GM18867 (cell line): Measurements from ENCODE around the gene GNG14.
"Not testable (repeated sequence)": the region's sequence is repeated elsewhere in the genome, so short reads cannot be mapped to it uniquely, and the experiment has no call there.

Experiments used
- ATAC-seq: cut with Tn5 transposase; IDR thresholded peaks from one replicate; pipeline ENCODE4 v1.9.1; 2021; ENCODE audit warnings: mild to moderate bottlenecking, moderate library complexity; ENCODE audit not compliant: unreplicated experiment

GNG14 gene

DNA sequence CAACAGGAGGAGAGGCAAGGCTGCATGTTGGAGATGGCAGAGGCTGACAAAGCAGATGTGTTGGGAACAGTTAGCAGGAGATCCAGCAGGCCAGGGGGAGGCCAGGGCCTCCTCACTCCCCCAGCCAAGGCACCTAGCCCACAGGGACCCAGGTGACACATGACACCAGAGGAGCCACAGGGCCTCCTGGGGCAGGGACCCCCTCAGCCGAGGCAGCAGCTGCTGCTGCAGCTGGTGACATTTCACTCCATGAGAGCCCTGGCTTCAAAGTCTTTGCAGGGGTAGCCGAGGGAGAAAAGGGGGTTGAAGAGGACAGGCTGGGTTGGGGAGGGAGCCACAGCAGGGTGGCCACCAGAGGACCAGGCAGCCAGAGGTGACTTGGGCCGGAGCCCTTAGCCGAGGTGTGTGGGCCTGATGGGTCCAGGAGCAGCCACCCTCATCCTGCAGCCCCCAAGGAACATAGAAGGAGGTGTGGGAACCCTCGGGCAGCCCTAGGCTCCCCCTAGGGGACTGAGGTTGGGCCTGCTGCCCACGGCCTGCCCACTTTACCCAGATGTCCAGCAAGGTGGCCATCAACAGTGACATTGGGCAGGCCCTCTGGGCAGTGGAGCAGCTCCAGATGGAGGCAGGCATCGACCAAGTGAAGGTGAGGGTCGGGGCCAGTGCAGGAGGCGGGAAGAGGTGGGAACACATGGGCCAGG lies at the start of gene GNG14:
Gene GNG14 (plus strand): TSS at position 503 of the 701 bp plus-strand sequence. CDS start 51 bp downstream, at position 554.
- ATAC-seq: no peak

- ATAC-seq: no peak
These were observed 49.1 kb upstream of the GNG14 start for GRCh38 chr19:12638611-12639182.

DNA sequence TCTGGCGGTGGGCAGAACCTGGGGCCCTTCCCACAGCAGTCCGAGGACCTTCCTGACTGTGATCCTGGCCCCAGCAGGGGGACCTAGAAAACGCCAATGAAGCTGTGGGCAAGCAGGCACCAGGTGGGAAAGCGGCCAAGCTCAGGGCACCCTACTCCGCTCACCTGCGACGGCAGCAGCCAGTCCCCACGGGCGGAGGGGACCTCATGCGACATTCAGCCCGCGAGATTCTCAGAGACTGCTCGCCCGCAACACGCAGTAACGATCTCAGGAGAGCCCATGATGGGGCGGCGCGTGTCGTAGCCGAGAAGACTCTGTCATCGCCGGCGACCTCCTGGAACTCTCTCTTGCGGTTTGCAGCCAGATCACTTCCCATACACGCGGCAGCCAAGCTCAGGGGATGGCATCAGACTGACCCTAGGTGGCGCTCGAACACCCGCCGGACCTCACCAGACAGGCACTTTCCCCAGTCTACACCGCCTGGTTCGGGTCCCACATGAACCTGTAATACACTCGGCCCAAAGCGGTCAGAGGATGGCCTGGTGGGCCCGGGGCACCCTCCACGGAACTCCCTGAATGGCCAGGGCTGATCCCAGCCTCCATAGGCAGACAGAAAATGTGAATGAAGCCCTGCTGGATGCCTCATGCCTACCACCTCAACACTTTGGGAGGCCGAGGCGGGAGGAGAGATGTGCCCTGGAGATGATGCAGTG lies 47.7 kb upstream of the GNG14 start:
- no peak for ATAC-seq

- no peak for ATAC-seq
These were observed 46.3 kb upstream of the GNG14 start for GRCh38 chr19:12641456-12641855.

DNA sequence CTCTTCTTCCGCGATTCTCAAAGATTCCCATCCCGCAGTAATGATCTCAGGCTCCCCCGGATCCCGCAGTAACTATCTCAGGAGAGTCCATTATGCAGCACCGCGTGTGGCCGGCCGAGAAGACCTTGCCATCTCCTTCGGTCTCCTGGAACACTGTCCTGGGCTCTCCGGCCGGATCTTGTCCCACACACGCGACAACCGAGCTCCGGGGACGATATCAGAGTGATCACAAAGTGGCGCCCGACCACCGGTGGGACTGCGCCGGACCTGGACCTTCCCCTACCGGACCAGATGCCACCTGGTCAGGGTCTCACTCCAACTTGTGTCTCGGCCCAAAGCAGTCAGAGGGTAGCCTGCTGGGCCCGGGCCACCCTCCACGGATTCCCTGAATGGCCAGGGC lies 45.3 kb upstream of the GNG14 start:
- no peak for ATAC-seq

- ATAC-seq: not testable (repeated sequence)
These were observed 44.1 kb upstream of the GNG14 start for GRCh38 chr19:12643716-12644115.

- no peak for ATAC-seq
These were observed 41.2 kb upstream of the GNG14 start for GRCh38 chr19:12646551-12646950.

DNA sequence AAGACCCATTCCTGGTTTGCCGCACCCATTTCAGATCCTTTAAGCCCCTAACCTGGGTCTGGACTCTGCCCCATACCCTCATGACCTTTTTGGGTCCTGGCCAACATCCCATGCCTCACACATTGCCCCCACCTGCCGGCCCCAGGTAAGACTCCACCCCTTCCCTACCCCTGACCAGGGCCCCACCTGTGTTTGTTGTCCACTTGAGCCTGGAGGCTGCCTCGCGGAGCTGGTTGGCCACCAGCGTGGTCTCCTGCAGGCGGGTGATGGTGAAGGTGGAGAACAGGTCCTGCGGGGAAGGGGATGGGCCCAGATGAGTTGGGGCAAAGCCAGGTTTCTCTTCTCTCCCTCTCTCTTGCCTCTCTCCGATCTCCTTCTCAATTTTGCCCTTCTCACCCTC lies 40.8 kb upstream of the GNG14 start:
- no peak for ATAC-seq

- ATAC-seq: no peak
These were observed 40.2 kb upstream of the GNG14 start for GRCh38 chr19:12647490-12648071.

GRCh38 chr19:12648088-12648487 lies 39.7 kb upstream of the GNG14 start:
- ATAC-seq: no peak

- ATAC-seq: no peak
These were observed 37.9 kb upstream of the GNG14 start for GRCh38 chr19:12649941-12650340.

DNA sequence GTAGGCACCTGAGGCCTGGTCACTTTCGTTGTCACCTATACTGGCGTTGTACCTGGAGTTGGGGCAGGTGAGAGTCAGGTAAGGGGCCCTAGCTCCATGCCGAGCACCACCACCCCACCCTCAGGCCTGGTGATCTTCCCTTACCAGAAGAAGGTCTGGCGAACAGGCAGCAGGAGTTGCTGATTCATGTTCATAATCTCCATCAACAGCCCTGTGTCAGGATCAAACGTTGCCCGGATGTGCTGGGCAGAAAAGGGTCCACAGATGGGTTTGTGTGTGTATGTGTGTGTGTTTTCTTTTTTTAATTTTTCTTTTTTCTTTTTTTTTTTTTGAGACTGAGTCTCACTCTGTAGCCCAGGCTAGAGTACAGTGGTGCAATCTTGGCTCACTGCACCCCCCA lies 35.6 kb upstream of the GNG14 start:
- no peak for ATAC-seq

DNA sequence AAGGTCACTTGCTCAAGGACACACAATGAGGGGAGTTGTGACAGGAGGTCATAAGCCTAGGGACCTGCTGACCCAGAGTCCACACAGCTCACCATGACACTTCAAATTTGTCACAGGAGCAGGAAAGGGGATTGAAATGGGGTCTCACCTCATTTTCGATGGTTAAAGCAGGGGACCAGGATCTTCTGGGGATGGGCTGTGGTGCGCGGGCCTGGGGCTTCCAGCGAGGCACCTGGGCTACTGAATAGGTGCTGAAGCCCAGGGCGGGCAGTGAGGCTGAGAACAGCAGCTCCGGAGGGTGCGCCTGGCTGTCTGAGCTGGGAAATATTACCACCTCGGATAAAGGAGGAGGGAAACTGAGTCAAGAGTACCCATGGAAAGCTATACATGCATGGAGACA lies 32.3 kb upstream of the GNG14 start:
- ATAC-seq: no peak

GRCh38 chr19:12656899-12657571 lies 30.8 kb upstream of the GNG14 start:
- no peak for ATAC-seq

- no peak for ATAC-seq
These were observed 29.8 kb upstream of the GNG14 start for GRCh38 chr19:12657966-12658365.

GRCh38 chr19:12660980-12661379 lies 26.8 kb upstream of the GNG14 start:
- ATAC-seq: no peak

GRCh38 chr19:12664406-12665280 lies 23.2 kb upstream of the GNG14 start:
- no peak for ATAC-seq

- no peak for ATAC-seq
These were observed 22.6 kb upstream of the GNG14 start for GRCh38 chr19:12665281-12665573.

GRCh38 chr19:12665671-12666264 lies 22.0 kb upstream of the GNG14 start:
- no peak for ATAC-seq
